Globus pallidus (tissue), 1 donor: ENCODE results near the gene GALNTL6.

ENCODE experiments used
- DNase-seq: peaks from one replicate; pipeline ENCODE4 v3.0.0-alpha.2; 2015; ENCODE audit warnings: low spot score

The GALNTL6 gene

DNA sequence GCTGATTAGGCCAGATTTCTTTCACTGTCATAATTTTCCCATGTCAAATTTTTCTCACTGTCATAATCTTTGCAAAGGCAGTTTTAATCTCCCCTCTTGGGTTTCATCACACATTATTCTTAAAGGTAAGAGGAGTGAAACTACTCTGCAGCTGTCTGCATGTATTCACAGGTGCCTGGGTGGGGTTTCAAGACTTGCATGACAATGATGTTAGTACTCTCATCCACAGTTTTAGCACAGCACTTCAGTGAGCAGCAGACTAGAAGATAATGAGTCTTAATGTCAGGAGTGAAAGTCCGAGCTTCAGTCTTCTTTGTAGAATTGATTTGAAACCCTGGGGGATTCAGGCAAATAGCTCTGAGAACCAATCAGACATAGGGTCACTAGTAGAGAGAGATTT lies 1172.9 kb downstream of the GALNTL6 start:
- DNase-seq, result no peak

DNA sequence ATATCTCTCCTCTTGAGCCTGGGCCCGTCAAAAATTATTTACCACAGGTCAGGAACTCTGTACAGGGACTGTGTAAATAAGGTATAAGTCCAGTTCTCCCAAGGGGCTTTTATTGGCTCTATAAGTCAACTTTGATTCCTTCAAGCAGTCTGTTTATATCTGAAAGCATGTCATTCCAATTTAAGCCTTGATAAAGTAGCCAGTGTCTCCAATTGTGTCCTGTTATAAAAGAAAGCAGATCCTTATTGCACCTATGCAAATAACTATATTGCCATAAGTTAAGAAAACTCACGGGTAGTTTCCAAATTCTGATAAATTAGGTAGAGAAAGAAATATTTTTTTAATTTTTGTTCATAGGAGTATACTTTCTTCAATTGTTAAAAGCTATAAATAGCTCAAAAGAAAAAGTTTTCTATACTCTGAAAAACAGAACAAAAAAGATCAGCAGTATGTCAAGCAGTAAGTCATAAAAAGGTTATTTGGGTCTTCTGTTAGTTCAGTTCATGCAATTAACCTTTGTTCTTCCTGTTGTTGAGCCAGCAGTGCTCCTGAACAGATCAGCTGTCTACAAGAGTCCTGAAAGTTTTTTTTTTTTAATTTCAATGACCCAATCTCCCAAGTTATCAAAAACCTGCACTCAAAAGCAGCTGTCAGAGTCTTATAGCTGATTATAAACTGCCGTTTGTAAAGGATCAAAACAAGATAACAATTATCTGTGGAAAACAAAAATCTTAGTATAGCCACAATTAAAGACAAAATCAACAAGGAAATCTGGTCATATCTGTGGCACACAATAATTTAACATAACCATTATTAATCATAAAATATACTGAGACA lies 1177.0 kb downstream of the GALNTL6 start:
- no peak for DNase-seq

DNA sequence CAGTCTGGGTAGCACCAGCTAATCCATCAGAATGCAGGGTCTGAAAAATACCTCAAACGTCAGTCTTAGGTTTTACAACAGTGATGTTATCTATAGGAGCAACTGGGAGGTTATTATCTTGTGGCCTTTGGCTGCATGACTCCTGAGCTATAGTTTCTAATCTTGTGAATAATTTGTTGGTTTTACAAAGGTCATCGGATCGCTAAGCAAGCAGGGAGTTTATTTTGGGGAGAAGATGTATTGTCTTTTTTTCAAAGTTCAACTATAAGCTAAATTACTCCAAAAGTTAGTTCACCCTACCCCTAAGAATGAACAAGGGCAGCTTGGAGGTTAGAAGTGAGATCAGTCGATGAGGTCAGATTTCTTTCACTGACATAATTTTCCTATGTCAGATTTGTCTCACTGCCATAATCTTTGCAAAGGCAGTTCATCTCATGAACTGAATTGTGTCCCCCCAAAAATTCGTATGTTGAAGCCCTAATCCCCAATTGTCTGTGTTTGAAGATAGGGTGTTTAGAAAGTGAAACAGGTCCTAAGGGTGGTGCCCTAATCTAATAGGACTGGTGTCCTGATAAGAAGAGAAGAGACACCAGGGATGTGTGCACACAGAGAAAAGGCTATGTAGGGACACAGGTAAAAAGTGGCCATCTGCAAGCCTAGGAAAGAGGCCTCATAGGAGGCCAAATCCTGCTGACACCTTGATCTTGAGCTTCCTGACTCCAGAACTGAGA lies 1179.6 kb downstream of the GALNTL6 start:
- no peak for DNase-seq

DNA sequence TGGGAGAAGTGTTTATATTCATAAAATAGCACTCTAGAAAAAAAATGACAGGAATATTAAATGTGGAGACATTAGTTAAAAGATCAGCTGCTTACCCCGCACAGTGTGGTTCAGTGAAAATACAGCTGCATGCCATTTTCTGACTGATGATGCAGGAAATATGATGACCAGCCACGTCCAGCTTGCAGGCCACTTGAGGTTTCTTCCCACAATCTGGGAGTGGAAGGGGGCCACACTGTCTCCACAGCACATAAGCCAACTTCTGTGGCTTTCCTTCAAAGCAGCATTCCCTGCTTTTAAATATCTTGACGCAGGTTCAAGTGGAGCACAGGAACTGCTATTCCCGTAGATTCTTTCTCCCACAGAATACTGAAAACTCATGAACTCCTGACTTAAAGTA lies 1182.0 kb downstream of the GALNTL6 start:
- DNase-seq, result no peak

DNA sequence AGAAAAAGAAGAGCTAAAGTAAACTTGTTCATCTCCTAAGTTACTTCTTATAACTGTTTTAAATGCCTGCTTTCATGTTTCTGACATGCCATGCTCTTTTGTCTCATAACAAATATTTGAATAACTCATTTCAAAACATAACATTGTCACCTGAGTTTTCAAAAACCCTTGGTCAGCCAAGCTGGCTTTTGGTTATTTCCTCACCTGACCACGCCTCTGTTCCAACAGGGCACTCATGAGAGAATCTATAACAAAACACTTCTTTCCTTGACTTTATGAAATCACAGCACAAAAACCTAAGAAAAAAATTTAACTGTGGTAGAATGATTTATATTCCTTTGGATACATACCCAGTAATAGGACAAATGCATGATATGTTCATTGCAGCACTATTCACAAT lies 1182.5 kb downstream of the GALNTL6 start:
- no peak for DNase-seq

DNA sequence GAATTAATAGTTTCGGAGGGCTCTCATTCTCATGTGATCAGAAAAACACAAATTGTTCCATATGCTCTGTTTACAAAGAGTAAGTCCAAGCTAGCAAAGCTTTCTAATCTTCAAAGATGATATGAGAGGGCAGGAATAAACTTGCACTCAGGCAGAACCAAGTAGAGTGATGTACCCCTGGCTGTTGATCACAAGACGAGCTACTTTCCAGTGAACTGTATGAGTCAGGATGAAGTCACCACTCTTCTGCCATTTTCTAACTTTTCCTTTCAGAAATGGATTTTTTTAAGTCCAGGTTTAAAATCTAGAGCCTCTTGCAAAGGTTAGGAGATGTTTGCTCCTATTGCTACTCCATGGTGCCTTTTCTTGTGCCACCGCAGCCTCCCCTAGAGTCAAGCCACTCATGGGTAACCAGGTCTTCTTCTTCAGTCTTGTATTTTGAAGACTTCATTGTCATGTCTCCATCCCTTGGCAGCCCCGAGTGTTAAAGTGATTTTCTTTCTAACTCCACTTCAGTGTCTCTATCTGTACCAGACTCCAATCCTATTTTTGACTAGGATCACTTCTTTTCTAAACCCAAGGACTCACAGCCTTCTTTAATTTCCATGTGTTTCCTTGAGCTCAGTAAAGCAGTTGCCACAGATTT lies 1183.5 kb downstream of the GALNTL6 start:
- DNase-seq, result no peak

DNA sequence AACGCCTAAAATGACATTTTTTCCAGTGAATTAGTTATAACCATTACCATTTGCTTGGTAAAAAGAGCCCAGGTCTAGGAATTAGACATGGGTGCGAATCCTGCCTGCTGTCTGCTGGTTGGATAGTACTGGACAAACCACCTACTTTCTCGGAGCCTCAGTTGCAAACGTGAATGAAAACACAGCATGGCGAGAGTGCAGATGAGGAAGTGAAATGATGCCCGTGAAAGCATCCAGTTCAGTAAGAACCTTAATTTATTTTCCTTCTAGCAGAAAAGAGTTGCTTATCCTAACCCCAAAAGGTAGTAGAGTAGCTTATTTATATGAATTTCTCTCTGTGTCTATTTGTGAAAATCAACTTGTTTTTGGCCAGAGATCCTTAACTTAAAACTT lies 1184.0 kb downstream of the GALNTL6 start:
- DNase-seq, result no peak

DNA sequence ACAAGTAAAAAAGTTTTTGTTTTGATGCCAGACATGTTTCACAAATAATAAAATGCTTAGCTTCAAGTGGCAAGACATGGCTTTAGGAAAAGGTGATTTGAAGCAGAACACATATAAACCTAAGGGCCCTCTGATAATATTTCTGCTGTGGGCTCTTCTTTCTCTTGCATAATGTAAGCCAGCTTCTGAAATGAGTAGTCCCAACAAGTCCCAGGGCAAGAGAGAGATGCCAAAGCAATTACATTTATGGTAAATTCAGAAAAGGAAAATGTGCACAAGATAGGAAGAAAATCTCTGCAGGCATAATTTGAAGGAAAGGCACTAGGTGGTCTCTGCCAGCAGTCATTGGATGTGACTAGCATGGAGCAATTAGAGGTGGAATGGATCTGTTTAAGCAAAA lies 1184.7 kb downstream of the GALNTL6 start:
- no peak for DNase-seq

DNA sequence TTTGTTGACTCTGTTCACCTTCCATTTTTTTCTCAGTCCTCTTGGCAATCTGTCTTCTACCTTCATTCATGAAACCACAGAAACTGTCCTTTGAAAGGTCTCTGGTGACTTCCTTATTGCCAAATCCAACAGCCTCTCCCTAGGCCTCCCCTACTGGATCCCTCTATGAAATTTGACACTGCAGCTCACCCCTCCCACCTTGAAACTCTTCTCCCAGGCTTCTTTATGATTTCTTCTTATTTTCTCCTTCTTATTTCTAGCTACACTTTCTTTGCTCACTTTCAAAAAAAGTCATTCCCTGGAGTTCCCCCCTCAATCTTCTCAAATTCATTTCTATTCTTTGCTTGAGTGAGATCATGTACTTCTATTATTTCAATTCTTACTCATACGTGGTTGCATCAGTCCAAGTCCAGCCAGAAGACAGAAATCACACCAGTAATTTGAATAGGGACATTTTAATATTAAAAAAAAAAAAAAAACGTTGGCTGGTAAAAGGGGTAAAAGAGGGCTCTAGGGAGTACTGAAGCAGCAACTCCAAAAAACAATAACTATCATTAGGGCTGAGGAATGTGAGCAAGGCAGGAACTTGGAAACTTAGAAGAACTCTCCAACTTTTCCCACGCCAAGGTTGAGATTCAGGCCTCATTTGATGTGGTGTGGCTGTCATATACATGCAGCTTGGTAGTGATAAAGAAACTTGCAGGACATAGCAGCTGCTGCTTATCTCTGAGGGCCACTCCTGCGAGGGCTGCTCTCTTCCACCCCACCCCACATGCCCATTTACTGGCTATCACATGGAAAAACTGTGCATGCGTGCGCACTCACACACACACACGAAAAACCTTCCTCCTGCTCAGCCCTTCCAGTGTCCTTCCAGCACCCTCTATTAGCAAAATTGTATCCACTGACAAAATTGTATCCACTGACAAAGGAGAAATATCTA lies 1185.6 kb downstream of the GALNTL6 start:
- no peak for DNase-seq

DNA sequence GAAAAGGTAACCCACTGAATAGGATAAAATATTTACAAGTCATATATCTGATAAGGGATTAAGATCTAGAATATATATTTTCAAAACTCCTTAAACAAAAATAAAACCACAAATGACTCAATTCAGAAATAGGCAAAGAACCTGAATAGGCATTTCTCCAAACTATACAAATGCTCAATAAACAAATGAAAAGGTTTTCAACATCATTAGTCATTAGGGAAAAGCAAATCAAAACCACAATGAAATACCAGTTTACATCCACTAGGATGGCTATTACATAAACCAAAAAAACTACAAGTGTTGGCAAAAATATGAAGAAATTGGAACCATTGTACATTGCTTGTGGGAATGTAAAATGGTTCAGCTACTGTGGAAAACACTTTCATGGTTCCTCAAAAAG lies 1188.4 kb downstream of the GALNTL6 start:
- DNase-seq, result no peak

DNA sequence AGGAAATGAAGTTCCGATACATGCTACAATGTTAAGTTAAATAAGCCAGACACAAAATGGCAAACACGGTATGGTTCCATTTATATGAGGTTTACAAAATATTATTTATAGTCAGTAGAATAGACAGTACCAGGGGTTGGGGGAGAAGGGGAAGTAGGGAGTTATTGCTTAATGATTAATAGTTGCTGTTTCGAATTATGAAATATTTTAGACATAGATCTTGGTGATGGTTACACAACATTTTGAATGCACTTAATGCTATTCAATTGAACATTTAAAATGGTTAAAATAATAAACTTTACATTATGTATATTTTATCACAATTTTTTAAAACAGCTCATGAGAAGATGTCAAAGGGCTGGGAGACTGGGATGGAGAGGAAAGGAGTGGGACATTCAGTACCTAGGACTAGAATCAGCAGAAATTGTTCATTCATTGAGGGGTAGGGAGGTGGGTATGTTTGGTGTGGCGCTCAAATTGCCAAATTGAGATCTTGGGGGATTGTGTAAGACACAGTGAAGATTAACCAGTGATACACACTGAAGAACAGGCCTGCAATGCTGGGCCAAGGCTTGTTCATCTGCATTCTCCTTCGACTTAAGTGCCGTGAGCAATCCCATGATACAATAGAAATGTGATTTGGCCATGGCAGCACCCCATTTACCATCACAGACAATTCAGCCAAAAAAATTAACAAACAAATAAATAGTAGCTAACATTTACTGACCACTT lies 1189.8 kb downstream of the GALNTL6 start:
- no peak for DNase-seq

DNA sequence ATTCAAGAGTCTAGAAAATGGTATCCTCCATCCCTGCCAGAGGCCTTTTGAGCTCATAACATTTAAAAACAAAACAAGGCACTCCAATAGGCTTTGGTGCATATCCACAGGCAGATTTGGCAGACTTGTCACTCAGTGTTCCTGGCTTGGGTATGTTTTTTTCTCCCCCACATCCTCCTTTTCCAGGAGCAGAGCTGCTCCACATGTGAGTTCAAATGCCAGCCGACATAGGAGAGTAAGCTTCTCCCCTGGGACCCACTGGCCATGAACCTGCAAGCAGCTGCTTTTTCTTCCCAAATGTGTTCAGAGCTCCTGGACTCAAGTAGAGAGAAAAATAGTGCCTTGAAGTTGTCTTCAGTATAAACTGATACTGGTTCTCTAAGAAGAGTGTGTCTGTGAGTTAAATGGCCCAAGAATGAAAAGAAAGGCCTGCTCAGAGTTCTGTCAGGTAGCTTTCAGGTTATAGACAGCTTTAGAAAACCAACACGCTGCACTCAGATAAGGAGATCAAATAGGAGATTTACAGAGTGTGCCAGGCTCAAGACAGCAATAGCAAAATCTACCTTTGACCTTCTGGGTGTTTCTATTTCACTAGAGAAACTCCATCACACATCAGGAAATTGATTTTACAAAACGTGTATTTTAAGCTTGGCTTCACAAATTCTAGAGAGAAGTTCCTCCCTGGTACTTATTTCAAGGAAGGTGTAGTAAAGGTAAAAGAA lies 1192.9 kb downstream of the GALNTL6 start:
- no peak for DNase-seq

DNA sequence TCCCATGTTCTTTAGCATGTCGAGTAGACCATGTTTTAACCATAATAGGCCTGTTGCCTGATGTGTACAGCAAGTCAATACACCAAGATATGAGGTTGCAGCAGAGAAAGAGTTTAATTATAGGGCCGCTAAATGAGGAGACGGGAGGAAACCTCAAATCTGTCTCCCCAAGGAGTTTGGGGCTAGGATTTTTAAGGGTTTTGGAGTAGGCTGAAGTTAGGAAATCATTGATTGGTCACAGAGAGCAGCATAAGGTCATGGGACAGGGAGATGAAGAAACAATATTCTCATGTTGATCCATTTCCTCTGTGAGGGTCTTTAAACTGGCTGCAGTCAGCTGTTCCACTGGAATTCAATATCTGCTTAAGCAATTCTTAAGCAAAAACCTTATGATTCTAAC lies 1195.2 kb downstream of the GALNTL6 start:
- DNase-seq, result no peak

DNA sequence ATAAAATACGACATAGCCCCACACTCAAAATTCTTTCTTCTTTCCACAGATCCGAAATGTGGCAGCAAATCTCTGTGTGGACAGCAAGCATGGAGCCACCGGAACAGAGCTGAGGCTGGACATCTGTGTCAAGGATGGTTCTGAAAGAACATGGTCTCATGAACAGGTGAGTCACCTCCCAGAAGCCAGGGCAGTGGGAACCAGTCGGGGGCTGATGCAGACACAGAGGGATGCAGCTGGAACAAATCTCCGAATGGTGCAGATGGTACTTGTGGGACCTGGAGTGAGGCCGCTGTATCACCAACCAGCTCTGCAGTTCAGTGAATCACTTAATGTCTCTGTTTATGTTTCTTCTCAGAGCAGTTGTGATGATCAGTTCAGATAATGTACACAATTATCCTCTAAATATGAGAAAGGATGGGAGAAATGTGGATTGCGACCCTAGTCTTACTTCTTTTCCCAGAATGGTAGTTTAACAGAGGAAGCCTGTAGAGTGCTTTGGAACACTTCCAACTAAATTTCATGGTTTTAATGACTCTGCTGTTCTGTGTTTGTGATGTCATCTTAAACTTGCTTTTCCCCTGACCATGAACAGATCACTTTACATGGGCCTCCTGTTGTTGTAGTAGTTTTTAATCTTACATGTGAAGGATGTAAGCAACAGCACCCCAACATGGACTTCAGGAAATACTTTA lies 1196.1 kb downstream of the GALNTL6 start:
- DNase-seq, result no peak

DNA sequence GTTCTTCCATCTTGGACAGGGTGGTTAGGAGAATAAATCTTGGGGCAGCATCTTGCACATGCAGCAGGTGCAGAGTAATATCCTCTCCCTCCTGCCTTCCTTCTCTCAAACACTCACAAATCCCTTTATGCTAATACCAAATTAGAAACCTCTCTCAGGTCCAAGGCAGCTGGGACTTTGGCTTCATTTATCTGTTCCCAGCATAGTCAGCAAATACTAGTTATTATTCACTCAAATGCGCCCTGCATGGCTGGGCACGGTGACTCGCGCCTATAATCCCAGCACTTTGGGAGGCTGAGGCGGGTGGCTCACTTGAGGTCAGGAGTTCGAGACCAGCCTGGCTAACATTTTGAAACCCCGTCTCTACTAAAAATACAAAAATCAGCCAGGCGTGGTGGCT lies 1199.4 kb downstream of the GALNTL6 start:
- no peak for DNase-seq

DNA sequence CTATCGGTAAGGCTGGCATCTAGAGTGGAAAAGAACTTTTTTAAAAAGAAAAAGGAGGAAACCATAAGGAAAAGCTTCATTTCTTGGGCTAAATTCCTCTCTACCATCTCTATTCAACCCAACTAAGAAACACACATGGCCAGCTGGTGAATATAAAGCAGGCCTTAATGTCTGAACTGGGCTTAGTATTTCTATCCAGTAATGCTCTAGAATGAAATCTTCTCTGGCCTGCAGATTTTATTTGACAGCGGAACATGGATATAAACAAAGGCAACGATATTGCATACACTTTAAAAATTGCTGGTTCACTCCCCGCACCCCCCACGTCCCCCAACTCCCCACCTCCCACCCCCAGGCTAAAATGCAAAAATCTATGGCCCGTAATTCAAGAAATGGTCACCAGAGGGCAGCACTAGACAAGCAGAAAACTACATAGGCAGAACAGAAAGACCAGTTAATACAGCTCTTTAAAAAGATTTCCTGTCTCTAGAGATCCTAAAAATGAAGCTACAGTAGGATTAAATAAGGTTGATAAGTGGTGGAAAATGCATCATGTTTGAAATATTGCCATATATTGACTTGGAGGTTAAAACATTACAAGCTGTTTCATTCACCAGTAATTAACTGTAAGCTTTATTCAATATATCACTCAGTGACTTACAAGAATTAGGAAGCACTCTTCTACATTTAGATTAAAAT lies 1200.2 kb downstream of the GALNTL6 start:
- DNase-seq, result peak; percentile 43

DNA sequence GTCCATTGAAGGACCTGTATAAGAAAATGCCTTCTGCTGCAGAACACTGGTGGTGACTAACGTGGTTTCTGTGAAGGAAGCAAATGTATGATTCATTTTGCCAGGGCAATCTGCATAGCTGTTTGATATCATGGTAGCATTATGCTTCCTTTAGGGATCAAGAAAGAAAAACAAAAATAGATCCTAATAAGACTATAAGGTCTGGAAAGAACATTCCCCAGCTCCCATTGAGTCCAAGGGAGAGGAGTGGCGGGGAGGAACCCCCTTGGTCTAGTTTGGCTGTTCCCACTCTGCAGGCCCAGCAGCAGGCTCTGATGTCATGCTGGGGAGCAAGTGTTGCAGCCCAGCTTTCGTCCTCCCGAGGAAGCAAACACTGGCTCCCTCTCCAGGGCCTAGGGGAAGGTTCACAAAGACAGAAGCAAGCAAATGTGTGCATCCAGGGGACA lies 1200.9 kb downstream of the GALNTL6 start:
- DNase-seq, result no peak

DNA sequence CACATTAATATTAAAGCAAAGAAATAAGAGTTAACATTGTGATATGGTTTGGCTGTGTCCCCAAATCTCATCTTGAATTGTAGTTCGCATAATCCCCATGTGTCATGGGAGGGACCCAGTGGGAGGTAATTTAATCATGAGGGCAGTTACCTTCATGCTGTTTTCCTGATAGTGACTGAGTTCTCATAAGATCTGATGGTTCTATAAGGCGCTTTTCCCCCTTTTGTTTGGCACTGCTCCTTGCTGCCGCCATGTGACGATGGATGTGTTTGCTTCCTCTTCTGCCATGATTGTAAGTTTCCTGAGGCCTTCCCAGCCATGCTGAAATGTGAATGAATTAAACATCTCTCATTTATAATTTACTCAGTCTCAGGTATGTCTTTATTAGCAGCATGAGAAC lies 1201.6 kb downstream of the GALNTL6 start:
- DNase-seq, result no peak

DNA sequence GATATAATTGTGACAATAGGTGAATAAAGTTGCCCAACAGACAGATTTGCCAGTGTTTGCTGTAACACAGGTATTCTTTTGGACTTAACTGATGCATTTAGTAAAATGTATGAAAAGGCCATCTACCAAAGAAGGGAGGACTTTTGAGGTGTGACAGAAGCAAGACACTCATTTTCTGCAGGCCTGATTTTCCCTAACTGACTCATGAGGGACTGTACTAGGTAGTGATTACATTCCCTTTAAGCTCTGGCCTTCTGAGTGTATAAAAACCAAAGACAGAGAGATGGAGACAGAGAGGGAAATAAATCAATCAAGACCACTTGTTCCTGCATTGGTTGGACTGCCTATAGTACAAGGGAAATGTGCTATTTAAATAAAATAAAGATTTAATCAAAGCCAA lies 1204.6 kb downstream of the GALNTL6 start:
- DNase-seq, result no peak
